Muscle layer of duodenum (tissue), 2 donors: ENCODE results near the gene PDHB.
A peak's percentile ranks its signal among the peaks of the same experiment; 100 is the strongest.

Experiments used
- H3K27ac ChIP-seq: one replicate; pipeline ENCODE4 v1.7.0; 2013; ENCODE audit warnings: mild to moderate bottlenecking, low read length
- H3K27me3 ChIP-seq: one replicate; pipeline ENCODE4 v1.7.0; 2013; ENCODE audit warnings: low read depth, mild to moderate bottlenecking, control low read depth, low read length
- H3K36me3 ChIP-seq, 2 donors: one replicate each; pipeline ENCODE4 v1.7.0; 2013; ENCODE audit warnings: low read length in 2 of 2, control low read depth in 1 of 2, mild to moderate bottlenecking in 1 of 2; ENCODE audit not compliant: insufficient read depth in 2 of 2, control insufficient read depth in 1 of 2
- H3K4me1 ChIP-seq, 2 donors: one replicate each; pipeline ENCODE4 v1.7.0; 2013; ENCODE audit warnings: low read length in 2 of 2, mild to moderate bottlenecking in 2 of 2, control low read depth in 1 of 2, moderate library complexity in 1 of 2; ENCODE audit not compliant: insufficient read depth in 2 of 2, control insufficient read depth in 1 of 2
- H3K4me3 ChIP-seq, 2 donors: one replicate each; pipeline ENCODE4 v1.7.0; 2013; ENCODE audit warnings: low read length in 2 of 2, low read depth in 1 of 2, mild to moderate bottlenecking in 1 of 2
- H3K9me3 ChIP-seq, 2 donors: one replicate each; pipeline ENCODE4 v1.7.0; 2013; ENCODE audit warnings: low read length in 2 of 2, control low read depth in 1 of 2, mild to moderate bottlenecking in 1 of 2; ENCODE audit not compliant: control insufficient read depth in 1 of 2
- donor health status: healthy.

PDHB gene

GRCh38 chr3:58434511-58434910, 879 bp upstream of the PDHB start:
- H3K4me3 ChIP-seq: peak overlapping the region in 1 of 2 donors; percentile 84
- no peaks in the 10 kb centered on the region for H3K27me3 ChIP-seq
- H3K9me3 ChIP-seq: no peaks in the 10 kb centered on the region
- H3K4me1 ChIP-seq: peaks cover 3 to 29% of the 10 kb centered on the region in 2 donors
- peak overlapping the region; percentile 87 for H3K27ac ChIP-seq
- H3K36me3 ChIP-seq: peaks cover 19 to 21% of the 10 kb centered on the region in 2 donors

GRCh38 chr3:58434168-58434504, 504 bp upstream of the PDHB start:
- Histone ChIP-seq H3K9me3 (no peaks in the 10 kb centered on the region), H3K36me3 (peaks cover 23 to 25% of the 10 kb centered on the region in 2 donors), H3K27me3 (no peaks in the 10 kb centered on the region), H3K4me3 (peak overlapping the region; percentile 55 to 84), H3K27ac (peak overlapping the region; percentile 87), H3K4me1 (peaks cover 3 to 29% of the 10 kb centered on the region in 2 donors)

GRCh38 chr3:58432905-58433304, 727 bp downstream of the PDHB start:
- H3K9me3 ChIP-seq: no peaks in the 10 kb centered on the region
- H3K4me1 ChIP-seq: peaks cover 3 to 29% of the 10 kb centered on the region in 2 donors
- no peaks in the 10 kb centered on the region for H3K27me3 ChIP-seq
- peak overlapping the region; percentile 75 to 84 for H3K4me3 ChIP-seq
- peak overlapping the region; percentile 67 for H3K27ac ChIP-seq
- peaks cover 34 to 37% of the 10 kb centered on the region in 2 donors for H3K36me3 ChIP-seq

GRCh38 chr3:58429657-58430056, 4.0 kb downstream of the PDHB start:
- Histone ChIP-seq H3K36me3 (peaks cover 54 to 67% of the 10 kb centered on the region in 2 donors), H3K27me3 (no peaks in the 10 kb centered on the region), H3K9me3 (no peaks in the 10 kb centered on the region), H3K4me1 (peaks cover 3 to 25% of the 10 kb centered on the region in 2 donors), H3K27ac (no peak overlapping the region), H3K4me3 (no peak overlapping the region)

- H3K4me3 ChIP-seq: no peak overlapping the region
- H3K9me3 ChIP-seq: no peaks in the 10 kb centered on the region
- H3K27me3 ChIP-seq: no peaks in the 10 kb centered on the region
- H3K4me1 ChIP-seq: peaks cover 0 to 17% of the 10 kb centered on the region in 2 donors
- no peak overlapping the region for H3K27ac ChIP-seq
- peaks cover 61 to 78% of the 10 kb centered on the region in 2 donors for H3K36me3 ChIP-seq
These were observed 5.8 kb downstream of the PDHB start for GRCh38 chr3:58427661-58428361.

GRCh38 chr3:58425782-58426181, 7.8 kb downstream of the PDHB start:
- Histone ChIP-seq H3K4me3 (no peak overlapping the region), H3K27ac (no peak overlapping the region), H3K9me3 (no peaks in the 10 kb centered on the region), H3K27me3 (no peaks in the 10 kb centered on the region), H3K4me1 (peaks cover 0 to 7% of the 10 kb centered on the region in 2 donors), H3K36me3 (peaks cover 67 to 78% of the 10 kb centered on the region in 2 donors)

GRCh38 chr3:58424613-58425012, 9.0 kb downstream of the PDHB start:
- H3K4me3 ChIP-seq: no peak overlapping the region
- peaks cover 0 to 7% of the 10 kb centered on the region in 2 donors for H3K4me1 ChIP-seq
- no peaks in the 10 kb centered on the region for H3K27me3 ChIP-seq
- no peak overlapping the region for H3K27ac ChIP-seq
- no peaks in the 10 kb centered on the region for H3K9me3 ChIP-seq
- peaks cover 55 to 66% of the 10 kb centered on the region in 2 donors for H3K36me3 ChIP-seq

- Histone ChIP-seq H3K4me1 (peaks cover 0 to 7% of the 10 kb centered on the region in 2 donors), H3K36me3 (peaks cover 38 to 48% of the 10 kb centered on the region in 2 donors), H3K27me3 (no peaks in the 10 kb centered on the region), H3K4me3 (no peak overlapping the region), H3K9me3 (no peaks in the 10 kb centered on the region), H3K27ac (no peak overlapping the region)
These were observed 10.8 kb downstream of the PDHB start for GRCh38 chr3:58422756-58423325.

- Histone ChIP-seq H3K27me3 (no peaks in the 10 kb centered on the region), H3K27ac (no peak overlapping the region), H3K4me3 (no peak overlapping the region), H3K4me1 (peaks cover 0 to 7% of the 10 kb centered on the region in 2 donors), H3K36me3 (peaks cover 31 to 35% of the 10 kb centered on the region in 2 donors), H3K9me3 (no peaks in the 10 kb centered on the region)
These were observed 12.6 kb downstream of the PDHB start for GRCh38 chr3:58421004-58421403.

GRCh38 chr3:58419780-58420507, 13.7 kb downstream of the PDHB start:
- Histone ChIP-seq H3K36me3 (peaks cover 22 to 31% of the 10 kb centered on the region in 2 donors), H3K4me3 (no peak overlapping the region), H3K9me3 (no peaks in the 10 kb centered on the region), H3K27ac (peak overlapping the region; percentile 61), H3K4me1 (peaks cover 0 to 3% of the 10 kb centered on the region in 2 donors), H3K27me3 (no peaks in the 10 kb centered on the region)

- no peaks in the 10 kb centered on the region for H3K9me3 ChIP-seq
- peaks cover 15 to 27% of the 10 kb centered on the region in 2 donors for H3K36me3 ChIP-seq
- H3K4me3 ChIP-seq: no peak overlapping the region
- no peak overlapping the region for H3K27ac ChIP-seq
- no peaks in the 10 kb centered on the region for H3K27me3 ChIP-seq
- H3K4me1 ChIP-seq: peaks cover 0 to 10% of the 10 kb centered on the region in 2 donors
These were observed 15.4 kb downstream of the PDHB start for GRCh38 chr3:58418227-58418626.
